Activated T-cell treated with anti-CD3 and anti-CD28 coated beads, Interleukin-2, amount 50 U/mL, for 72 hours (primary cell): Measurements from ENCODE around the gene NMT1. TPM values are rescaled to one million over a fixed set of nuclear protein-coding genes. Genes with fewer than 3 reads are reported as not detected.
A peak's percentile ranks its signal among the peaks of the same experiment; 100 is the strongest.

Experiments used
- ATAC-seq, 2 donors: fragments of 150-1000 bp; cut with Tn5 transposase; replicated peaks in 1 of 2; 2 replicates each; pipeline ENCODE4 v1.10.0; 2021; ENCODE audit warnings: moderate library complexity in 2 of 2, mild to moderate bottlenecking in 1 of 2
- DNase-seq, 2 donors: peaks; one replicate each; pipeline ENCODE4 v3.0.0; 2021 to 2022; ENCODE audit warnings: mixed read lengths in 1 of 2
- H3K27ac Mint-ChIP-seq: one replicate; pipeline ENCODE4 v1.8.0; 2022; ENCODE audit warnings: mild to moderate bottlenecking, moderate library complexity, mixed read lengths
- H3K27me3 Mint-ChIP-seq: one replicate; pipeline ENCODE4 v1.8.0; 2022; ENCODE audit warnings: low read depth, mixed read lengths
- H3K36me3 Mint-ChIP-seq, 2 donors: one replicate each; pipeline ENCODE4 v1.8.0; 2022; ENCODE audit warnings: mixed read lengths in 2 of 2, mild to moderate bottlenecking in 1 of 2; ENCODE audit not compliant: insufficient read depth in 2 of 2
- H3K4me1 Mint-ChIP-seq: one replicate; pipeline ENCODE4 v1.8.0; 2022; ENCODE audit warnings: low read depth, mixed read lengths
- H3K4me3 Mint-ChIP-seq, 2 donors: one replicate each; pipeline ENCODE4 v1.8.0; 2022; ENCODE audit warnings: mild to moderate bottlenecking in 2 of 2, mixed read lengths in 2 of 2, moderate library complexity in 2 of 2
- H3K9me3 Mint-ChIP-seq, 2 donors: one replicate each; pipeline ENCODE4 v1.8.0; 2022; ENCODE audit warnings: mixed read lengths in 2 of 2
- total RNA-seq, 2 donors: library from RNA; stranded (reverse); gene quantifications; one replicate each; pipeline ENCODE4 v1.2.3, GENCODE V29; 2022

The NMT1 gene
- total RNA-seq, 2 donors from 2014 or later: 130 to 145 TPM

DNA sequence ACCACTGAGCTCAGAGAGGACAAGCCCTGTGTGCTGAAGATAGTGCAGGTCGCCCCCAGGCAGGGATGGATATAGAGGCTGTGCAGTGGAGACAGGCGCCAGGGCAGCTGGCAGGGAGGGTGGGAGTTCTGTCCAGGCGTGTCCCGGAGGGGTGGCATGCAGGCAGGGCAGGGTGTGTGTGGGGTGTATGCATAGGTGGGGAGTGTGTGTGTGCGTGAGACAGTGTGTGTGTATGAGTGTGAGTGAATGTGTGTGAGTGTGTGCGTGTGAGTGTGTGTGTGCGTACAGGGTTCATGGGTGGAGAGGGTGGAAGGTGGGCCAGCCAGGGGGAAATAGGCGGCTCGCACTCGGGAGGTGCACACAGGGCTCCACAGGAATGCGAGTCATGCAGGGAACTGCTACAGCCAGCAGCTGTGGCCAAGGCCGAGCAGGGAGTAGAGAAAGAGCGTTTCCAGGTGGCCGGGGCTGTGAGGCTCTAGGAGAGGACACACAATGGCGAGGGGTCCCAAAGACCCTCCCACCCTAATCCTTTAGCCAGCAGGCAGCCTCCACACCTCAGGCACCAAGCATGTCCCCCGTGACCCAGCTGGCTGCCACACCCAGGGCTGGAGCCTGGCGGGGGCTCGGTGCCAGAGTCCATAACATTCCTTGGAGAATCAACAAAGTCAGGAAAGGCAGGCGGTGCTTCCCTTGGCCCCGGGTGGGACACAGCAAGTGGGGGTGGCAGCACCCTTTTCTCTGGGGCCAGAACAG, 66.6 kb downstream of the NMT1 start:
- Mint-ChIP-seq H3K4me3 (no peak overlapping the region), H3K4me1 (no peaks in the 10 kb centered on the region), H3K27ac (no peak overlapping the region), H3K9me3 (no peaks in the 10 kb centered on the region), H3K27me3 (peaks cover 8% of the 10 kb centered on the region), H3K36me3 (no peaks in the 10 kb centered on the region)
- ATAC-seq (no peak), DNase-seq (no peak)

DNA sequence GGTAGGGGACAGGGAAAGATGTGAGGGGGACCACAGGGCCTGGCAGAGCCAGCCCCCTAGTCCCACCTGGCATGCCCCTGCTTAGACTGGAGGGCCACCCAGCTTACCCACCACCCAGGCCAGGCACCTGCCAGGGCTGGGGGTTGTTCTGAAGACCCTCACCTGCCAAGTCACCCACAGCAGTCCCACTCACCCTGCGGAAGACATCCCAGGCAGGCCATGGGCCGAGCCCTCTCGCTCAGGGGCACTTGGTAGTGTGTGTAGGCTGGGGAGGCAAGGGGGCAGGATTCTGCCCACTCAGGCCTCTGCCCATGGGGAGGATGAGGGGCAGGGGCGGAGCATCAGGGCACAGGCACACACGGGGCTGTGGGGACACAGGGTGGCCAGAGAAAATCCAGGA, 67.2 kb downstream of the NMT1 start:
- no peak for DNase-seq
- no peak for ATAC-seq
- H3K27me3 Mint-ChIP-seq: peaks cover 8% of the 10 kb centered on the region
- H3K27ac Mint-ChIP-seq: no peak overlapping the region
- H3K36me3 Mint-ChIP-seq: no peaks in the 10 kb centered on the region
- H3K9me3 Mint-ChIP-seq: no peaks in the 10 kb centered on the region
- no peaks in the 10 kb centered on the region for H3K4me1 Mint-ChIP-seq
- H3K4me3 Mint-ChIP-seq: no peak overlapping the region

DNA sequence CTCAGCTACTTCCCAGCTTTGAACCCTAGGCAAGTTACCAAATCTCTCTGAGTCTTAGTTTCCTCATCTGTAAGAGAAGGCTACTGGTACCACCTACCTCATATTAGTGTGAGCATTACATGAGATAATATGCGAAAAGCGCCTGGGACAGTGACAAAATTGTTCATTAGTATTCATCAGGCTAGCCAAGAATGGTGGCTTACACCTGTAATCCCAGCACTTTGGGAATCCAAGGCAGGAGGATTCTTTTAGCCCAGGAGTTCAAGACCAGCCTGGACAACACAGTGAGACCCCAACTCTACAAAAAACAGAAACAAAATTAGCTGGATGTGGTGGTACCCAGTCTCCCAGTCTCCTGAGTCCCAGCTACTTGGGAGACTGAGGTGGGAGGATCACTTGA, 67.9 kb downstream of the NMT1 start:
- no peak for ATAC-seq
- Mint-ChIP-seq H3K9me3 (no peaks in the 10 kb centered on the region), H3K4me3 (no peak overlapping the region), H3K36me3 (no peaks in the 10 kb centered on the region), H3K4me1 (peaks cover 6% of the 10 kb centered on the region), H3K27ac (no peak overlapping the region), H3K27me3 (peaks cover 8% of the 10 kb centered on the region)
- no peak for DNase-seq

DNA sequence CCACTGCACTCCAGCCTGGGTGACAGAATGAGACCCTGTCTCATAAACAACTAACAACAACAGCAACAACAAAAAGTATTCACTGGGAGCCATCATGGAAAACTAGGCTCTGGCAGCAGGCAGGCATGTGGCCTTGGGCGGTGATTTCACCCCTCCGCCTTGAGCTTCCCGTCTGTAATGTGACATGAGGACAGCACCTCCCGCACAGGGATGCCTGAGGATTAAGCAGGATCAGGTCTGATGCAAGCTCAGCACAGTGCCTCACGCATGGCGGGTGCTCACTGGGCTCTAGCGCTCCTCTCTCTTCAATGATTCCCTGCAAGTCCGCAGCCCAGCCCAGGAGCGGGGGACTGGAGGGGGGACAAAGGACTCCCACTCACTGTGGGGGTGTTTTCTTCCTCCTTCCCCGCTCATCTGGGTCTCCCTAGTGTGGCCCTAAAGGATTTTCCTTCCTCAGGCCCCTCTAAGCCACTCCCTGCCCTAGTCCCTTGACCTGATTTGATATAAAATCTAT, 68.4 kb downstream of the NMT1 start:
- no peak overlapping the region for H3K27ac Mint-ChIP-seq
- peaks cover 6% of the 10 kb centered on the region for H3K4me1 Mint-ChIP-seq
- H3K9me3 Mint-ChIP-seq: no peaks in the 10 kb centered on the region
- no peak for ATAC-seq
- no peaks in the 10 kb centered on the region for H3K36me3 Mint-ChIP-seq
- H3K4me3 Mint-ChIP-seq: no peak overlapping the region
- DNase-seq: no peak
- H3K27me3 Mint-ChIP-seq: peaks cover 8% of the 10 kb centered on the region

DNA sequence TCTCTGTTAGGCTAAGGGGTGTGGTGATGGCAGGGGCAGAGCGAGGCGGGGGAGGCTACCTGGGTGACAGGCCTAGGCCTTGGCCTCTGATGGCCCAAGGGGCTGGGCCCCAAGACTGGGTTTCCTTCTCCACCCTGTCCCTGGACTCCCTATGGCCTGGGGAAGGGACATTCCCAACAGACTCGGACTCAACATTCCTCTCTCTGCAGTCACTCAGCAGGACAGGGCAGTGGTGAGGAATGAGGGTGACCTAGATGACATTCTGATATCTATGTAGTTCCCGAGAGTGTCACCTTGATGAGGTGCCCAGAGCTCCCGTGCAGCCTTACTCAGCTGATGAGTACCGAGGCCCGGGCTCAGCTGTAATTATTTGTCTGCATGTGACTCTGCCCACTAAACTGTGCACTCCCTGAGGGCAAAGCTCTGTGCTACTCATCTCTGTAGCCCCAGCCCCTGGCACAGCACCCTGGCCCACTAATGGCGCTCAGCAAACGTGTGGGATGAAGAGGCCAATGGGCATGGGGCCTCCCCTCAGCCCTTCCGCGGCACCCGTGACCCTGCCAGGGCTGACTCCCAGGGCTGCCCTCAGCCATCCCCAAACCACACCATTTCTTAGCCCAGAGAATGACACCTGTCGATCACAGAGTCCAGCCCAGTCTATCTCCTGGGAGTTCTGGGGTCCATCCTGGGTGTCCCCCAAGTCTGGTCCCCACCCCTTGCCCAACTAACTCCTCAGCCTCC, 69.0 kb downstream of the NMT1 start:
- Mint-ChIP-seq H3K36me3 (no peaks in the 10 kb centered on the region), H3K27ac (no peak overlapping the region), H3K4me3 (no peak overlapping the region), H3K9me3 (no peaks in the 10 kb centered on the region), H3K4me1 (peaks cover 7% of the 10 kb centered on the region), H3K27me3 (peaks cover 8% of the 10 kb centered on the region)
- DNase-seq: no peak
- no peak for ATAC-seq

DNA sequence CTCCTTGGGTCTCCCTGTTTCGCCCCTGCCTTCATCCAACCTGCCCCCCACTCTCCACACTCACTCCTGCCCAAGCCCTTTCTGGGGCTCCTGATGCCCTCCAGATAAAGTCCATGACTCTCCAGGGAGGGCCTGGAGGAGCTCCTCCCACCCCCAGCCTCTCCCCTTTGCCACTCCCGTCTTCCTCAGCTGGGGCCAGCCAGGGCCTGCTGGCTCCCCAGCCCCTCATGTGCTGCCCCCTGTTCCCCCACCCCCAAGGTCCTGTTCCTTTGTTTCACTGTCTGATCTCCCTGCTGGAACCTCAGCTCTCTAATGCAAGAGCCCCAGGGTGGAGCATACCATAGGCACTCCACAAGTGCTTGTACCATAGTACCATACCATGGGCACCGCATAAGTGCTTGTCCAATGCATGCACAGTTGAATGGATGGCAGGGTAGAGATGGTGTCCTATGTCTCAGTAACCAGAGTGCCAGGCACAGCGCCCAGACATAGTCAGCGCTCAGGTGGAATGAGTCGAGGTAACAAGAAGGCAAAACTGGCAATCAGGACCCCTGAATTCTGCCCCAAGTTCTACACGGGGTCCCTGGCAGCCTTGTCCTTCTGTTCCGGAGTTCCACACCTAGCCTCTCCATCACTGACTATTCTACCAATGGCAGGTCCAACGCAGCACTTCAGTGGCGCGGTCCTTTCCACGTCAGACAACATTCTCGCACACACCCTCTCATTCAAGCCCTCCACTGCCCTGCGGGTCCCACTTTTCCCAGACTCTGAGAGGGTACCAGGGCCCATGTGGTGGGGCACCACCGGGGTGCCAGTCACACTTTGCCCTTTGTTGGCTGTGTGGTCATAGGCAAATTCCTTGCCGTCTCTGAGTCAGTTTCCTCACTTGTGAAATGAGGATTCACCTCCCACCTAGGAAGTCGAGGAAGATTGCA, 69.8 kb downstream of the NMT1 start:
- peak overlapping the region; percentile 74 to 85 for H3K4me3 Mint-ChIP-seq
- ATAC-seq (no peak), DNase-seq (no peak)
- H3K9me3 Mint-ChIP-seq: no peaks in the 10 kb centered on the region
- peaks cover 13% of the 10 kb centered on the region for H3K4me1 Mint-ChIP-seq
- H3K36me3 Mint-ChIP-seq: no peaks in the 10 kb centered on the region
- no peak overlapping the region for H3K27ac Mint-ChIP-seq
- peaks cover 8% of the 10 kb centered on the region for H3K27me3 Mint-ChIP-seq

DNA sequence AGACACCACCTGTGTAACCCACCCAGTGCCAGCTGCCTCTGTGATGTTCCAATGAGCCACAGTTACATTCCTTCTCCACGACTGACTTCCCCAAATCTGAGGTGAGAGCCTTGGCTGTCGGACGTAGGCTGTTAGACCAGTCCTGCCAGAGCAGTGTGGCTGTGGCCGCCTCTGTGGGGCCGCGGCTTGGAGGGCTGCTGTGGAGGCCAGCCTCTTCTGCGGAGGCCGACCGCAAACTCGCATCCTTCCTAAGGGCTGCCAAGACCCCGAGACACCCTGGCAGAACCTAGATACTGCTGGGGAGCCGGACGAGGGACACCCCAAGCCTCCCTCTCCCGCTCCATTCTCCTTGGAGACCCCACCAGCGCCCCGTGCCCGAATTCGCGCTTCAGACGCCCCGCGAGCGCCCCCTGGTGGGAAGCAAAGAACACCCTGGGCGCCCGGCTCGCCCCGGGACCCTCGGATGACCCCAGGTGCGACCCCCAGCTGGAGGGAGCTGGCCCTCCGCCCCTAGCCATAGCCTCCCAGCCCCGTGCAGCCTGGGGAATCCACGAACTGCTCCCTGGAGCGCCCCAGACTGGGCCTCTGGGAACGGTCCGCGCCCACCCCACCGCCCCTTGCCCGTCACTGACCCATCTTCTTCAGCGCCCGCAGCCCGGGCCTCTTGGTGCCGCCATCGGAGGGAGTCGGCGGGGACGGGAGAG, 70.7 kb downstream of the NMT1 start:
- peaks cover 8% of the 10 kb centered on the region for H3K27me3 Mint-ChIP-seq
- H3K27ac Mint-ChIP-seq: no peak overlapping the region
- peak overlapping the region; percentile 74 to 85 for H3K4me3 Mint-ChIP-seq
- H3K36me3 Mint-ChIP-seq: no peaks in the 10 kb centered on the region
- peak; percentile 68 to 74 for DNase-seq
- peaks cover 21% of the 10 kb centered on the region for H3K4me1 Mint-ChIP-seq
- no peaks in the 10 kb centered on the region for H3K9me3 Mint-ChIP-seq
- ATAC-seq: peak; percentile 7 to 8

DNA sequence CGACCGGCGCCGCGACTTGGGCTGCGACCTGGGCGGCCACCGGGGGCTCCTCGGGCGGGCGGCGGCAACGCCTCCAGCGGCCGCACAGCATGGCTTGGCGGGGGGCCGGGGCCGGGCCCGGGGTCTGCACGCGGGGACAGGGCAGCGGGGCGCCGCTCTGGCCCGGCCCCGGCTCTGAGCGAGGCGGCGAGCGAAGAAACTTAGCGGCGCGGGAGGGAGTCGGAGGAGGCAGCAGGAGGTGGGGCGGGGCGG, 71.1 kb downstream of the NMT1 start, which contains the start of gene PLCD3:
Gene PLCD3 (minus strand): TSS at position 196 of the 252 bp plus-strand sequence. CDS start 105 bp downstream, at position 91.
- Mint-ChIP-seq H3K36me3 (no peaks in the 10 kb centered on the region), H3K27ac (peak within 1 kb of the TSS; percentile 28), H3K4me3 (peak within 1 kb of the TSS; percentile 85 to 95), H3K27me3 (peaks cover 8% of the 10 kb centered on the region), H3K9me3 (no peaks in the 10 kb centered on the region), H3K4me1 (peaks cover 21% of the 10 kb centered on the region)
- ATAC-seq (peak in 1 of 2 donors; percentile 48), DNase-seq (no peak)

DNA sequence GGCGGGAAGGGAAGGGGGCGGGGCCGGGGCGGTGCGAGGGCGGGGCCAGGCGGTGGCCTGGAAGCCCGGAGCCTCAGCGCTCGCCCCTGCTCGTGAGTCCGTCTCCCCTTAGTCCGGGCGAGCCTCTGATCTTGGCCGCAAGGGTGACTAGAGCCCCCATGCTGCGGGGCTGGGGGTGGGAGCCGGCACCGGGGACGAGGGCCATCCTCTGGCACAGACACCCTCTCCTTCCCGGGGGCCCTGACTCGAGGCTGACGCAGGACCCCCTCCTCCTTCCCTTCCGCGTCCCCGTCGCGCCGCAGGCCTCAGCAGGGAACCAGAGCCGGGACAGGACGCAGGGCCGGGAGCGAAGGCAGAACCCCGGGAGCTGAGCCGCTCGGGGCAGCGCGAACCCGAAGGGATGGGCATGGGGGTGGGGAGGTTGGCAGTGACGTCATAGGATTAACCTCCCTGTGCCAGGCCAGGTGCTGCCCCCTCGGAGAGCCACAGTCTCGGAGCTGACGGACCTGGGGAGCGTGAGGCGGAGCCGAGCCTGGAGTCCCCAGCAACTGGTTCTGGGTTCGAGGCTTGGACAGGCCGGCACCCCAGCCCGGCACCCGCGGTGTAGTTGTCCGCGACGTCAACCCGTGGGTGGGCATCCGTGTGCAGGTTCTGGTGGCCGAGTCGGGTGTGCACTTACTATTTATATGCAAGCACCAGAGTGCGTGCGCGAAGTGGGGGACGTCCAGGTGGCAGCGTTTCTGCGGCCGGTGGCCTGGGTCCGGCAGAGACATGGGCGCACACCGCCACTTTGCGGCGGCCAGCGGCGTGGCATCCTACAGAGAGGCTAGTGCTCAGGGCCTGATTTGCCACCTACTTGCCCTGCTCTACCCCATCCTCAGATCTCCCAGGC, 71.7 kb downstream of the NMT1 start:
- H3K4me1 Mint-ChIP-seq: peaks cover 21% of the 10 kb centered on the region
- peaks cover 8% of the 10 kb centered on the region for H3K27me3 Mint-ChIP-seq
- peak overlapping the region; percentile 85 to 95 for H3K4me3 Mint-ChIP-seq
- H3K9me3 Mint-ChIP-seq: no peaks in the 10 kb centered on the region
- H3K27ac Mint-ChIP-seq: peak overlapping the region; percentile 28
- peak; percentile 77 to 80 for DNase-seq
- ATAC-seq: peak; percentile 43 to 50
- no peaks in the 10 kb centered on the region for H3K36me3 Mint-ChIP-seq

DNA sequence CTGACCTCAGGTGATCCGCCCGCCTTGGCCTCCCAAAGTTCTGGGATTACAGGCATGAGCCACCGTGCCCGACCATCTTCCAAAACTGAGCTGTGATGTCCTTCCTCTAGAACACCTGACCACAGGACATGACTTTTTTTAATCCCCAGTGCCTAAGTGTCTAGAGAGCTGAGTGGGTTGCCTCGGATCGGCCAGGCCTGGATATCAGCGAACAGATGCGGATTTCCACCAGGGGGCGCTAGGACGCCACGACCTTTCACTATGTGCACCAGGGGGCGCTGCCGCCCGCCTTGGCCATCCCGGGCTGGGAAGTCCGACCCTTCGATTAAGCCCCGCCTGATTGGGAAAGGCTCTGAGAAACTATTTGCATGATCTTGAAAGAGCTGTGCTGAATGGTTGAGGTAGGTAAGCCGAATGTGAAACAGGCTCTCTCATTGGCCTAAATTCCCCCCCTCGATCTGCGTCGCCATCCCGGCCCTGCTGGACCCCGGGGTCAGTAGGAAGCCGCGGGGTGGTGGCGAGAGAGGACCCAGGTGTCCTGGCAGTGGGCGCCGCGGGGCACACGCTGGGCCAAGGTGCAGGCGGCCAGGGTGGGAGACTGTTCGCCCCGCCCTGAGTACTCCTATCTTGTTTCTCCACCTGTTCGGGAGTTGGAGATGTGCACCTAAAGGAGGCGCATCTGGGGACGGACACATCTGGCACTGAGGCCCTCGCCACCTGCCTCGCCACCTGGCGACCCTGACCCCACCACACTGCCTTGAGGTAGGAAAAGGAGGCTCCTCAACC, 74.3 kb downstream of the NMT1 start, which contains the start of gene ACBD4:
Gene ACBD4 (plus strand): TSS at position 496 of the 786 bp plus-strand sequence. CDS start 458 bp downstream, outside the sequence.
- DNase-seq (peak; percentile 96 to 98), ATAC-seq (peak; percentile 85 to 86)
- no peaks in the 10 kb centered on the region for H3K9me3 Mint-ChIP-seq
- H3K4me1 Mint-ChIP-seq: peaks cover 21% of the 10 kb centered on the region
- H3K4me3 Mint-ChIP-seq: peak within 1 kb of the TSS; percentile 88 to 92
- H3K27me3 Mint-ChIP-seq: peaks cover 8% of the 10 kb centered on the region
- peak within 1 kb of the TSS; percentile 69 for H3K27ac Mint-ChIP-seq
- no peaks in the 10 kb centered on the region for H3K36me3 Mint-ChIP-seq
